Neural crest cell (in vitro differentiated cells): ENCODE measurements around the gene ARID5A. TPM values are rescaled to one million over a fixed set of nuclear protein-coding genes. Genes with fewer than 3 reads are reported as not detected.

Source experiments
- DNase-seq: peaks from one replicate; pipeline ENCODE4 v3.0.0; 2021; ENCODE audit warnings: low read depth, mixed read lengths, low spot score
- H3K27ac Mint-ChIP-seq: one replicate; pipeline ENCODE4 v1.8.0; 2021; ENCODE audit warnings: mild to moderate bottlenecking, mixed read lengths; ENCODE audit not compliant: unreplicated experiment
- H3K27me3 Mint-ChIP-seq: 2 replicates; pipeline ENCODE4 v1.8.0; 2021; ENCODE audit warnings: low read depth, mild to moderate bottlenecking, mixed read lengths
- H3K36me3 Mint-ChIP-seq: 2 replicates; pipeline ENCODE4 v1.8.0; 2021; ENCODE audit warnings: low read depth, mild to moderate bottlenecking, mixed read lengths
- H3K4me1 Mint-ChIP-seq: 2 replicates; pipeline ENCODE4 v1.8.0; 2021; ENCODE audit warnings: mixed read lengths
- H3K4me3 Mint-ChIP-seq: one replicate; pipeline ENCODE4 v1.8.0; 2021; ENCODE audit warnings: mild to moderate bottlenecking, mixed read lengths
- H3K9me3 Mint-ChIP-seq: 2 replicates; pipeline ENCODE4 v1.8.0; 2021; ENCODE audit warnings: mixed read lengths
- total RNA-seq: library from RNA; stranded (reverse); gene quantifications from 2 replicates; pipeline ENCODE4 v1.2.1, GENCODE V29; 2021
- TF ChIP-seq, protein P1 (sequence below): fragments of 200-600 bp; sonication (generic); conservative IDR thresholded peaks from 2 replicates; pipeline ENCODE4 v1.5.0; 2021; ENCODE audit warnings: antibody characterized with exemption, mild to moderate bottlenecking

ARID5A gene
- total RNA-seq, 1 donor from 2014 or later: 12.0 TPM

- TF ChIP-seq, protein P1, sequence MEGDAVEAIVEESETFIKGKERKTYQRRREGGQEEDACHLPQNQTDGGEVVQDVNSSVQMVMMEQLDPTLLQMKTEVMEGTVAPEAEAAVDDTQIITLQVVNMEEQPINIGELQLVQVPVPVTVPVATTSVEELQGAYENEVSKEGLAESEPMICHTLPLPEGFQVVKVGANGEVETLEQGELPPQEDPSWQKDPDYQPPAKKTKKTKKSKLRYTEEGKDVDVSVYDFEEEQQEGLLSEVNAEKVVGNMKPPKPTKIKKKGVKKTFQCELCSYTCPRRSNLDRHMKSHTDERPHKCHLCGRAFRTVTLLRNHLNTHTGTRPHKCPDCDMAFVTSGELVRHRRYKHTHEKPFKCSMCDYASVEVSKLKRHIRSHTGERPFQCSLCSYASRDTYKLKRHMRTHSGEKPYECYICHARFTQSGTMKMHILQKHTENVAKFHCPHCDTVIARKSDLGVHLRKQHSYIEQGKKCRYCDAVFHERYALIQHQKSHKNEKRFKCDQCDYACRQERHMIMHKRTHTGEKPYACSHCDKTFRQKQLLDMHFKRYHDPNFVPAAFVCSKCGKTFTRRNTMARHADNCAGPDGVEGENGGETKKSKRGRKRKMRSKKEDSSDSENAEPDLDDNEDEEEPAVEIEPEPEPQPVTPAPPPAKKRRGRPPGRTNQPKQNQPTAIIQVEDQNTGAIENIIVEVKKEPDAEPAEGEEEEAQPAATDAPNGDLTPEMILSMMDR: no peak
- Mint-ChIP-seq H3K36me3 (no peaks in the 10 kb centered on the region), H3K4me1 (peaks cover 35% of the 10 kb centered on the region), H3K27ac (no peak overlapping the region), H3K9me3 (no peaks in the 10 kb centered on the region), H3K27me3 (no peaks in the 10 kb centered on the region), H3K4me3 (peak overlapping the region; percentile 90)
- no peak for DNase-seq
Measured at GRCh38 chr2:96537734-96538486, 1.4 kb downstream of the ARID5A start.

GRCh38 chr2:96538487-96539214 is 2.1 kb downstream of the ARID5A start:
- TF ChIP-seq, protein P1: no peak
- no peak overlapping the region for H3K27ac Mint-ChIP-seq
- H3K36me3 Mint-ChIP-seq: no peaks in the 10 kb centered on the region
- peak; percentile 79 for DNase-seq
- no peaks in the 10 kb centered on the region for H3K27me3 Mint-ChIP-seq
- no peaks in the 10 kb centered on the region for H3K9me3 Mint-ChIP-seq
- peak overlapping the region; percentile 90 for H3K4me3 Mint-ChIP-seq
- peaks cover 32% of the 10 kb centered on the region for H3K4me1 Mint-ChIP-seq

DNA sequence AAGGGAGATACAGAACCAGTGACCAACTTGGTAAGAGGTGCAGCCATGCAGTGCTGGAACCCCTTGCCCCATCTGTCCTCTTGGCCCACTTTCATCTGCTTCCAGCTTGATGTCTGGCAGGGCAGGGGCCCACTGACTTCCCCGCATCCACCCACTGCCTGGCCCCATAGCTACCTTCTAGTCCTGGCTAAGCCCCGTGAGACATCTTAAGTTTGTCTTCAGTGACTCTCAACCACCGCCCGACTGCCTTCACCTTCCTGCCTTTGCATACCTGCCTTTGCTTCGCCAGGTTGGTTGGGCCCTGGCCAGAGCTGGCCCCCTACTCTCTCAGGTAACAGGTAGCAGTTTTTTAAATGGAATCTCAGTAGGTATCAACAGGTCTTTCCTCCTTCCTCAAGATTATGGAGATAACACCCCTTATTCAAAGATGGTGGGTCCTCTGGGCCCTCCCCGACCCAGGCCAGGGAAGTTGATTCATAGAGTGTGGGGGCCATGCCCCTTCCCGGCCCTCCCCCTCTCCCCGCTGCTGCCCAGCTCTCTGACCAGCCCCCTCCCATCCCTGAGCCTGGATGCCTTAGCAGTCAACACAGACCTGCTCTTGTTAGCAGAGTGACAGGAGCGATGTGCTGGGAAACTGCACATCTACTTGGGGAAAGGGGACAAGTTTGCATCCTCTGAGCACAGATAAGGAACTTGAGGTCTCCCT is 2.8 kb downstream of the ARID5A start:
- Mint-ChIP-seq H3K9me3 (peaks cover under 1% of the 10 kb centered on the region), H3K36me3 (peaks cover 1% of the 10 kb centered on the region), H3K27ac (no peak overlapping the region), H3K4me1 (peaks cover 27% of the 10 kb centered on the region), H3K4me3 (peak overlapping the region; percentile 90), H3K27me3 (no peaks in the 10 kb centered on the region)
- TF ChIP-seq, protein P1: no peak
- no peak for DNase-seq

- Mint-ChIP-seq H3K9me3 (peaks cover 5% of the 10 kb centered on the region), H3K27ac (no peak overlapping the region), H3K4me3 (peak overlapping the region; percentile 90), H3K4me1 (peaks cover 25% of the 10 kb centered on the region), H3K36me3 (peaks cover 6% of the 10 kb centered on the region), H3K27me3 (no peaks in the 10 kb centered on the region)
- TF ChIP-seq, protein P1: no peak
- no peak for DNase-seq
Measured at GRCh38 chr2:96540136-96540535, 3.6 kb downstream of the ARID5A start.

- DNase-seq: no peak
- TF ChIP-seq, protein P1: no peak
- Mint-ChIP-seq H3K4me1 (peaks cover 25% of the 10 kb centered on the region), H3K4me3 (no peak overlapping the region), H3K36me3 (peaks cover 13% of the 10 kb centered on the region), H3K9me3 (peaks cover 5% of the 10 kb centered on the region), H3K27me3 (no peaks in the 10 kb centered on the region), H3K27ac (no peak overlapping the region)
Measured at GRCh38 chr2:96541398-96542152, 5.0 kb downstream of the ARID5A start.
